Urinary bladder (tissue), 4 donors: ENCODE measurements around the gene PROX1. TPM values are rescaled to one million over a fixed set of nuclear protein-coding genes. Genes with fewer than 3 reads are reported as not detected.

Experiments
- DNase-seq: peaks from one replicate; pipeline ENCODE4 v3.0.0-alpha.2; 2015; ENCODE audit errors: extremely low spot score
- H3K27ac ChIP-seq: one replicate; pipeline ENCODE4 v1.5.1; 2013; ENCODE audit warnings: low read depth, mild to moderate bottlenecking, moderate library complexity
- H3K36me3 ChIP-seq: one replicate; pipeline ENCODE4 v1.6.1; 2013; ENCODE audit warnings: mild to moderate bottlenecking, moderate library complexity; ENCODE audit not compliant: insufficient read depth
- H3K4me1 ChIP-seq: one replicate; pipeline ENCODE4 v1.6.1; 2013; ENCODE audit warnings: mild to moderate bottlenecking, moderate library complexity; ENCODE audit not compliant: insufficient read depth
- H3K4me3 ChIP-seq: one replicate; pipeline ENCODE4 v1.5.1; 2013; ENCODE audit warnings: low read depth, low read length
- WGBS: extraction: QIAGEN DNeasy Blood & Tissue Kit; methylation state at CpG from one replicate; pipeline ENCODE4 v1.1.7; 2013; 5-methylcytosine and 5-hydroxymethylcytosine counted together
- polyA plus RNA-seq: library from polyadenylated mRNA; stranded (reverse); fragments of 200-250 nt; gene quantifications from one replicate; pipeline ENCODE4 v1.2.3, GENCODE V29; 2013
- total RNA-seq: library from RNA; depleted of rRNA; stranded (reverse); fragments of >200 nt; gene quantifications from one replicate; pipeline ENCODE4 v1.2.3, GENCODE V29; 2014
- donor health status: healthy with polysubstance abuse.
- donor health status: healthy.

The PROX1 gene, protein sequence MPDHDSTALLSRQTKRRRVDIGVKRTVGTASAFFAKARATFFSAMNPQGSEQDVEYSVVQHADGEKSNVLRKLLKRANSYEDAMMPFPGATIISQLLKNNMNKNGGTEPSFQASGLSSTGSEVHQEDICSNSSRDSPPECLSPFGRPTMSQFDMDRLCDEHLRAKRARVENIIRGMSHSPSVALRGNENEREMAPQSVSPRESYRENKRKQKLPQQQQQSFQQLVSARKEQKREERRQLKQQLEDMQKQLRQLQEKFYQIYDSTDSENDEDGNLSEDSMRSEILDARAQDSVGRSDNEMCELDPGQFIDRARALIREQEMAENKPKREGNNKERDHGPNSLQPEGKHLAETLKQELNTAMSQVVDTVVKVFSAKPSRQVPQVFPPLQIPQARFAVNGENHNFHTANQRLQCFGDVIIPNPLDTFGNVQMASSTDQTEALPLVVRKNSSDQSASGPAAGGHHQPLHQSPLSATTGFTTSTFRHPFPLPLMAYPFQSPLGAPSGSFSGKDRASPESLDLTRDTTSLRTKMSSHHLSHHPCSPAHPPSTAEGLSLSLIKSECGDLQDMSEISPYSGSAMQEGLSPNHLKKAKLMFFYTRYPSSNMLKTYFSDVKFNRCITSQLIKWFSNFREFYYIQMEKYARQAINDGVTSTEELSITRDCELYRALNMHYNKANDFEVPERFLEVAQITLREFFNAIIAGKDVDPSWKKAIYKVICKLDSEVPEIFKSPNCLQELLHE
- total RNA-seq: 15.9 TPM
- 1.4 TPM for polyA plus RNA-seq

DNA sequence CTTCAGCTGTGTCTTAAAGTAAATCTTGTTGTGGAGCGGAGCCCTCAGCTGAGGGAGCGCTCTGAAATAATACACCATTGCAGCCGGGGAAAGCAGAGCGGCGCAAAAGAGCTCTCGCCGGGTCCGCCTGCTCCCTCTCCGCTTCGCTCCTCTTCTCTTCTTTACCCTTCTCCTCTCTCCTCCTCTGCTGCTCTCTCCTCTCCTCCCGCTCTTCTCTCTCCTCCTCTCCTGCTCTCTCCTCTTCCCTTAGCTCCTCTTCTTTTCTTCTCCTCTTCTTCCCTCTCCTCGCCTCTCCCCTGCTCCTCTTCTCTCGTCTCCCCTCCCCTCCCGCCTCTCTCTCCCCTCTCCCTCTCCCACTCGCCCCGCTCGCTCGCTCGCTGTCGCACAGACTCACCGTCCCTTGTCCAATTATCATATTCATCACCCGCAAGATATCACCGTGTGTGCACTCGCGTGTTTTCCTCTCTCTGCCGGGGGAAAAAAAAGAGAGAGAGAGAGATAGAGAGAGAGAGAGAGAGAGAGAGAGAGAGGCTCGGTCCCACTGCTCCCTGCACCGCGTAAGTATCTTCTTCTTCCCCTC, at the start of gene PROX1:
Gene PROX1 (plus strand): TSS at position 47 of the 580 bp plus-strand sequence. CDS start 8,563 bp downstream, outside the sequence.
- 2% methylated on average over 29 of the region's 29 CpGs for WGBS
- H3K27ac ChIP-seq: peak within 1 kb of the TSS; percentile 79
- DNase-seq: no peak

GRCh38 chr1:213938776-213939175, 49.0 kb upstream of the PROX1 start:
- no peaks in the 10 kb centered on the region for H3K4me1 ChIP-seq
- no peak overlapping the region for H3K4me3 ChIP-seq
- no peak overlapping the region for H3K27ac ChIP-seq
- no peak for DNase-seq
- no peaks in the 10 kb centered on the region for H3K36me3 ChIP-seq
- WGBS: 95% methylated on average over 5 of the region's 5 CpGs

More for the DNA sequence above, at the start of gene PROX1:
- Histone ChIP-seq H3K4me3 (peak within 1 kb of the TSS; percentile 60), H3K4me1 (no peaks in the 10 kb centered on the region), H3K36me3 (no peaks in the 10 kb centered on the region)

GRCh38 chr1:213939888-213940287, 47.9 kb upstream of the PROX1 start:
- Histone ChIP-seq H3K27ac (no peak overlapping the region), H3K4me3 (no peak overlapping the region), H3K4me1 (no peaks in the 10 kb centered on the region), H3K36me3 (no peaks in the 10 kb centered on the region)
- no peak for DNase-seq
- WGBS: 89% methylated on average over 3 of the region's 3 CpGs

DNA sequence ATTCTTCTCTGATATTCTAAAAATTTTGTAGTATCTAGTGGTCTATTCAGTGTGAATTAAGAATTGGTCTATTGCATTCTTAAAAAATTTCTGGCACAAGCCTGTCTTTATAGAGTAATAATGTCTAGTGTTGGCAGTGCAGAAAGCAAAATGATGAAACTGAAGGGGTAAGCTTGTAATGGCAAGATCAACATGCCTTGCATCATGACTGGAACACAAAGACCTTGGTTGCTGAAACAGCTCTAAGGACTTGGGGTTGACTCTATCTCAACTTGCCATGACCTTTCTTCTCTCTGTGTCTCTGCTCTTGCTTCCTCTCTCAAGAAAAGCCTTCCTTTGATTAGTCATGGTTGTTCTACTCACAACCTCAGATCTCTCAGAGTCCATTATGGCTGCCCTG, 46.8 kb upstream of the PROX1 start:
- Histone ChIP-seq H3K36me3 (no peaks in the 10 kb centered on the region), H3K4me3 (no peak overlapping the region), H3K27ac (no peak overlapping the region), H3K4me1 (no peaks in the 10 kb centered on the region)
- no peak for DNase-seq

- no peak overlapping the region for H3K4me3 ChIP-seq
- no peaks in the 10 kb centered on the region for H3K4me1 ChIP-seq
- no peaks in the 10 kb centered on the region for H3K36me3 ChIP-seq
- no peak for DNase-seq
- no peak overlapping the region for H3K27ac ChIP-seq
- WGBS: 71% methylated on average over 3 of the region's 3 CpGs
Measured at GRCh38 chr1:213942061-213942460, 45.7 kb upstream of the PROX1 start.

- H3K27ac ChIP-seq: no peak overlapping the region
- WGBS: 52% methylated on average over 6 of the region's 6 CpGs
Measured at GRCh38 chr1:213947200-213947801, 40.5 kb upstream of the PROX1 start.

DNA sequence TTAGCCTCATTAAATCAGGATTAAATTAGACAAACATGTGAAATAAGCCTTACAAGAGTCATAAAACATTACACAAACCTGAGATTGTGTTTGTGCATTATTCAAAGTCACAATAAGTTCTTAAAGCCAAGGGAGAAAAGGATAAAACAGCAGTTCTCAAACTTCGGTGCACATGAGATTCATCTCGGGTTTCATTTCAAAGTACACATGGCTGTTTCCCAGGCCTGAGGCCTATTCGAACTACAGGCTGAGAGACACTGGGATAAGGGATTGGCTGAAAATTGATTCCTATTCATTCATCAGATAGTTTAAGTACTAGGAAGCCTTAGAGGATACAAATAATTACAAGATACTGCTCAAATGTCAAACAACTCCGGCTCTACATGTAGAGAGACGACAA, 35.9 kb upstream of the PROX1 start:
- WGBS: 72% methylated on average over 5 of the region's 5 CpGs
- Histone ChIP-seq H3K36me3 (no peaks in the 10 kb centered on the region), H3K27ac (no peak overlapping the region), H3K4me3 (no peak overlapping the region), H3K4me1 (no peaks in the 10 kb centered on the region)
- no peak for DNase-seq

More at GRCh38 chr1:213947200-213947801, 40.5 kb upstream of the PROX1 start:
- no peak overlapping the region for H3K4me3 ChIP-seq
- no peaks in the 10 kb centered on the region for H3K4me1 ChIP-seq
- no peak for DNase-seq
- no peaks in the 10 kb centered on the region for H3K36me3 ChIP-seq

DNA sequence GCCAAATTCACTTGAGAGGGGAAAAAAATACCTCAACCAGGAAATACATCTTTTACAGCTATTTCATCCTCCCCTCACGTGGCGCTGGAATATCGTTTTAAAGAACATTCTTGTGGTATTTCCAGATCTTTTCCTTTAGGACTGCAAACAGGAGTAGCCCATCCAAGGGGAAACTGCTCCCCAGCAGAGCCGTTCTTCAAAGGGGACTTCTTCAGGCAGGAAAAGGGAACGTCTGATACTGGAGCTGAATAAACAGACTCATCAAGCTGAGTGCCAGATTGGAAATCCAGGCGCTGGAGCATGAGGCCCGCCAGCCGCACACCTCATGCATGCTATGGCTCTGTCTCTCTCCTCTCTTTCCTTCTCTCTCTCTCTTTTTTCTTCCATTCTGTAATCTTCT, 34.0 kb upstream of the PROX1 start:
- Histone ChIP-seq H3K27ac (no peak overlapping the region), H3K4me3 (no peak overlapping the region), H3K4me1 (no peaks in the 10 kb centered on the region), H3K36me3 (no peaks in the 10 kb centered on the region)
- DNase-seq: no peak
- WGBS: 59% methylated on average over 8 of the region's 8 CpGs

DNA sequence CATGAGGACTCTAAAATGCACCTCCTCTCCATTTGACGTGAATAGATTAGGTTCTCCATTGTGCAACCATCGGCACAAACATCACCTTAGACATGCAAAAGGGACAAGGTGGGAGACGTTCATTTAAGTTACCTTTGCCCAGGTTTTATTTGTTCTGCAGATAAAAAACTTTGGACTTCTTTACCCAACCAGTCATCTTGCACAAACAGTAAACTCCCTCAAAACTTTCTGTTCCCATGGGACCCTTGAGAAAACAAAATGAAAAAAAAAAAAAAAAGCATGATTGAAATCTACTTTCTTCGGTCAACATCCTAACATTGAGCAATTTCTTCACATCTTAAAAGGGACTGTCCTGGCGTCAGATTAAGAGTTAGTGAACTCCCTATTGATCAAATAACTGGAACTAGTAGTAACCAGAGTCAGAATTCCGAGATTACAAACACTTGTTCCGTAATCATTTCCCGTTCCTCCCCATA, 31.4 kb upstream of the PROX1 start:
- H3K4me3 ChIP-seq: no peak overlapping the region
- no peaks in the 10 kb centered on the region for H3K36me3 ChIP-seq
- WGBS: 84% methylated on average over 8 of the region's 8 CpGs
- no peaks in the 10 kb centered on the region for H3K4me1 ChIP-seq
- DNase-seq: no peak
- H3K27ac ChIP-seq: no peak overlapping the region

- DNase-seq: no peak
- Histone ChIP-seq H3K4me3 (no peak overlapping the region), H3K4me1 (no peaks in the 10 kb centered on the region), H3K36me3 (no peaks in the 10 kb centered on the region), H3K27ac (no peak overlapping the region)
- WGBS: 88% methylated on average over 2 of the region's 2 CpGs
Measured at GRCh38 chr1:213958346-213958745, 29.4 kb upstream of the PROX1 start.

DNA sequence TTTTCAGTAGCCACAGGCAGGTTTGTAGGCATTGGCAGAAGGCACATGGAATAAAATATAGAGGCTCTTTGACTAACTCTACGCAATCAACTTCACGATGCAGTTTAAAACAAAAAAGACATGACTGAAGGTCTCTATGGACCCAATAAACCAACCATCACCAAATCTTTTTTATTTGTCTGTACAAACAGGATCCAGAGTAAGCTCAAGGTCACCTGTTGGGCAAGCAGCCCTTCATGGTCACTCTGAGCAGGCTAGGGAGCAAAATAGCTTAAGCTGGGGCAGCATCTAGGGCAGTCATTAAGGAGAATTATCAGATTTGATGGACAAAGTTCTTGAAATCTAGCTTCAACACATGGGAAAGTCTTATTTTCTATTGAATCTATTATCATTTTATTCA, 26.8 kb upstream of the PROX1 start:
- Histone ChIP-seq H3K4me1 (no peaks in the 10 kb centered on the region), H3K27ac (no peak overlapping the region), H3K4me3 (no peak overlapping the region), H3K36me3 (no peaks in the 10 kb centered on the region)
- no peak for DNase-seq
- WGBS: 95% methylated on average over 2 of the region's 2 CpGs

GRCh38 chr1:213962508-213962907, 25.3 kb upstream of the PROX1 start:
- Histone ChIP-seq H3K4me1 (no peaks in the 10 kb centered on the region), H3K4me3 (no peak overlapping the region), H3K36me3 (no peaks in the 10 kb centered on the region), H3K27ac (no peak overlapping the region)
- 89% methylated on average over 1 of the region's 1 CpG for WGBS
- no peak for DNase-seq

- 90% methylated on average over 5 of the region's 5 CpGs for WGBS
- DNase-seq: no peak
- Histone ChIP-seq H3K4me1 (no peaks in the 10 kb centered on the region), H3K4me3 (no peak overlapping the region), H3K36me3 (no peaks in the 10 kb centered on the region), H3K27ac (no peak overlapping the region)
Measured at GRCh38 chr1:213966122-213966521, 21.7 kb upstream of the PROX1 start.
